ENCODE results near the gene UNC5A. TPM values are rescaled to one million over a fixed set of nuclear protein-coding genes. Genes with fewer than 3 reads are reported as not detected.

UNC5A gene
- total RNA-seq, 1 donor from 2014 or later = not detected

DNA sequence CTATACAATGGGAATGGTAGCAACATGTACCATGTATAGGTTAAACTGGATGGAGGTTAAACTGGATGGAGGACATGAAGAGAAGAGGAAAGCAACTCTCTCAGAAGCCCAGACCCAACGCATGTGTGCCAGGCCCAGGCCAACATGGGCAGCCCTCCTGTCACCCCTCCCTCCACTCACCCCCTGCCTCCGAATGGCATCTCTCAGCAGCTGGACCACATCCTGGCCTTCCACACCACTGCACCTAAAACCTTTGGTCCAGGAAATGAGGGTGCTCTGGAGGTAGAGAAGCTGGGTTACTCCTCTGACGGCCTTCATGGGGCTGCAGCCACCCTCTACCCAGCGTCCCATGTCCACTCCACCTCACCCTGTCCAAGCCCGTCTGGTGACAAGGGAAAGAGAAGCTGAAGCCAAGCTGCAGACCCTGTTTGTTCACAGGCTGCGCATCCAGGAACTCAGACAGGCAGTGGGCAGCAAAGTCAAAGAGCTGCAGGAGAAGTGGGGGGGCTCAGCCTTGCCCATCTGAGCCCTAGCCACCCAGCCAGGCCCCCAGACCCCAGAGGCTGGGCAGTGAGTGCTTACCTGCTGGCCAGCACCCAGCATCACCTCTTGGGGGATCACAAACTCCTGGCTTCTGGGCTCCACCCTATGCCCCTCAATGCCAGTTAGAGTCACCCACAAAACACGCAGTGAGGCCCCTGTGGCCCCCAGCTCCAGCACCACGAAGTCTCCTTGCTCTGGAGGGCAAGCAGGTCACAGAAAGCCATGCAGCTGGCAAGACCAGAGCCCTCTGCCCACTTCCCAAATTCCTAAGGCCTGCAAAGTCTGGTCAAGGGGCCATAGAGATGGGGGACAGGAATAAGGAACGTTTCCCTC lies 80.3 kb downstream of the UNC5A start:
- DNase-seq (ENCODE audit: extremely low spot score in 2 of 2) = no peak
- Histone ChIP-seq H3K4me3 (no peak overlapping the region), H3K9me3 (no peaks in the 10 kb centered on the region), H3K36me3 (no peaks in the 10 kb centered on the region), H3K4me1 (no peaks in the 10 kb centered on the region), H3K27me3 (no peaks in the 10 kb centered on the region), H3K27ac (no peak overlapping the region)
- intact Hi-C loops (cut with DNase I) = no loop called here
- TF ChIP-seq POLR2AphosphoS5 (IDR thresholded peaks at IDR 0.05; ENCODE audit: insufficient read depth in 1 of 2, low read depth in 1 of 2) (no peak), POLR2A (IDR thresholded peaks at IDR 0.05) (no peak)
- TF ChIP-seq, protein P1, sequence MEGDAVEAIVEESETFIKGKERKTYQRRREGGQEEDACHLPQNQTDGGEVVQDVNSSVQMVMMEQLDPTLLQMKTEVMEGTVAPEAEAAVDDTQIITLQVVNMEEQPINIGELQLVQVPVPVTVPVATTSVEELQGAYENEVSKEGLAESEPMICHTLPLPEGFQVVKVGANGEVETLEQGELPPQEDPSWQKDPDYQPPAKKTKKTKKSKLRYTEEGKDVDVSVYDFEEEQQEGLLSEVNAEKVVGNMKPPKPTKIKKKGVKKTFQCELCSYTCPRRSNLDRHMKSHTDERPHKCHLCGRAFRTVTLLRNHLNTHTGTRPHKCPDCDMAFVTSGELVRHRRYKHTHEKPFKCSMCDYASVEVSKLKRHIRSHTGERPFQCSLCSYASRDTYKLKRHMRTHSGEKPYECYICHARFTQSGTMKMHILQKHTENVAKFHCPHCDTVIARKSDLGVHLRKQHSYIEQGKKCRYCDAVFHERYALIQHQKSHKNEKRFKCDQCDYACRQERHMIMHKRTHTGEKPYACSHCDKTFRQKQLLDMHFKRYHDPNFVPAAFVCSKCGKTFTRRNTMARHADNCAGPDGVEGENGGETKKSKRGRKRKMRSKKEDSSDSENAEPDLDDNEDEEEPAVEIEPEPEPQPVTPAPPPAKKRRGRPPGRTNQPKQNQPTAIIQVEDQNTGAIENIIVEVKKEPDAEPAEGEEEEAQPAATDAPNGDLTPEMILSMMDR (IDR thresholded peaks at IDR 0.05) = no peak

DNA sequence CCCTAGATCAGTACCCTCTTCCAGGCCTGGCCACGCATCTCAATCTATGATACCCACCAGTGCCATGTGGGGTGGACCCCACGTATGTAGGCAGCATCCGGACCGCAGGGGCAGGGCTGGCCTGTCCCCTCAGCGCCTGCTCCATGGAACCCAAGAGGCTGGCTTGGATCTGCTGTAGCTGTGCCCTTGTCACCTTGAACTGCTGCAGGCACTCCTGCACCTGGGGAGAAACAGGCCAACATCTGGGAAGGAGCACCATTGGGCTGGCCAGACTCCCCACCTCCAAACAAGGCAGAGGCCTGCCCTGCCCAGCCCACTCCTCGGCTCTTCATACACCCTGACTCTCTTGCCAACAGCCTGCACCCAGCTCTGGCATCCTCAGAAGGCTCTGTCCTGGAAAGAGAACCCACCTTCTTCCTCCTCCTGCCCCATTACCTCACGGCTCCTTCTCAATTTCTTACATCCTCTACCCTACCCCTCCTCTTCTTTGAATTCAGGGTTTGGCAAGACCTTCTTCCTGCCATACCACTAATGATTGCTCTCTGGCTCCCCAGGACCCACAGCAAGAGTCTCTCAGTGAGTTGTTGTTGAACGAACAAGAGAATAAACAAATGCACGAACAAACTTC lies 81.1 kb downstream of the UNC5A start:
- no peaks in the 10 kb centered on the region for H3K9me3 ChIP-seq
- no peak overlapping the region for H3K27ac ChIP-seq
- no peaks in the 10 kb centered on the region for H3K27me3 ChIP-seq
- no peak overlapping the region for H3K4me3 ChIP-seq
- TF ChIP-seq, protein P1 (IDR thresholded peaks at IDR 0.05) = no peak
- no peak for TF ChIP-seq POLR2A (IDR thresholded peaks at IDR 0.05)
- DNase-seq (ENCODE audit: extremely low spot score in 2 of 2) = peak in 1 of 2 donors; percentile 42
- intact Hi-C loops (cut with DNase I) = no loop called here
- no peaks in the 10 kb centered on the region for H3K36me3 ChIP-seq
- no peaks in the 10 kb centered on the region for H3K4me1 ChIP-seq

DNA sequence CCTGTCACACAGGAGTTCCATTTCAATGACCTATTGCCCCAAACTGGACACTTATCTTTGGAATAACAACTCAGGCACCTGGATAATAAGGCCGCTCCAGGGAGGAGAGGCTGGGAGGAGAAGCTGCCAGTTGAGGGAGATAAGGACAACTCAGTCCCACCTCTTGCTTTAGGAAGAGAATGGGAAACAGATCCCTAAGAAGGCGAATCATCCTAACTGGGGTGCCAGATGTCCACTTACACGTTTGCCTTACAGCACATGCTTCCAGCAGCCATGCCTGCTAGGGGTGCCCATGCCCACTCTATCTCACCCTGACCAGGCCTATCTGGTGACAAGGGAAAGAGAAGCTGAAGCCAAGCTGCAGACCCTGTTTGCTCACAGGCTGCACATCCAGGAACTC lies 82.3 kb downstream of the UNC5A start:
- no peak overlapping the region for H3K27ac ChIP-seq
- no peak overlapping the region for H3K4me3 ChIP-seq
- peak; percentile 64 to 71 for DNase-seq (ENCODE audit: extremely low spot score in 2 of 2)
- intact Hi-C loops (cut with DNase I) = no loop called here
- no peaks in the 10 kb centered on the region for H3K9me3 ChIP-seq
- TF ChIP-seq POLR2AphosphoS5 (IDR thresholded peaks at IDR 0.05; ENCODE audit: insufficient read depth in 1 of 2, low read depth in 1 of 2) (no peak), POLR2A (IDR thresholded peaks at IDR 0.05) (no peak)
- TF ChIP-seq, protein P1 (IDR thresholded peaks at IDR 0.05) = no peak
- H3K4me1 ChIP-seq = no peaks in the 10 kb centered on the region
- H3K27me3 ChIP-seq = no peaks in the 10 kb centered on the region
- no peaks in the 10 kb centered on the region for H3K36me3 ChIP-seq

DNA sequence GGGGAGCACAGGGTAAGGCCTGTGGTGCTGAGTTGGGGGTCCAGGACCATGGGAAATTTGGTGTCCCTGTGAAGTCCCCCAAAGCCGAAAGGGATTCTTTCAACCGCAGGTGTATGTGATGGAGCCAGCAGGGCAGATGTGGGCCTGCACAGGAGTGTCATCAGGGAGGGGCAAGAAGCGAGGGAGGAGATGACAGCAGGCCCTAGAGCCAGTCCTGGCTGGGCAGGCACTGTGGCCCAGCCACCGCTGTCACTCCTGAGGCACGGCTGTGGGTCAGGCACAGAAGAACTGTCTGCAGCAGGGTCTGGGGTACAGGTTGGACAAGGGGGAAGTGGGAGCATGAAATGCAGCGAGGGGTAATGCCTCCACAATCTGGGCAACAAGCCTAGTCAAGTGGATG lies 83.9 kb downstream of the UNC5A start:
- intact Hi-C loops (cut with DNase I) = no loop called here
- H3K4me1 ChIP-seq = no peaks in the 10 kb centered on the region
- TF ChIP-seq POLR2AphosphoS5 (IDR thresholded peaks at IDR 0.05; ENCODE audit: insufficient read depth in 1 of 2, low read depth in 1 of 2) (no peak), POLR2A (IDR thresholded peaks at IDR 0.05) (no peak)
- TF ChIP-seq, protein P1 (IDR thresholded peaks at IDR 0.05) = no peak
- H3K4me3 ChIP-seq = no peak overlapping the region
- no peaks in the 10 kb centered on the region for H3K9me3 ChIP-seq
- peak in 1 of 2 donors; percentile 87 for DNase-seq (ENCODE audit: extremely low spot score in 2 of 2)
- H3K27me3 ChIP-seq = no peaks in the 10 kb centered on the region
- no peak overlapping the region for H3K27ac ChIP-seq
- H3K36me3 ChIP-seq = no peaks in the 10 kb centered on the region

DNA sequence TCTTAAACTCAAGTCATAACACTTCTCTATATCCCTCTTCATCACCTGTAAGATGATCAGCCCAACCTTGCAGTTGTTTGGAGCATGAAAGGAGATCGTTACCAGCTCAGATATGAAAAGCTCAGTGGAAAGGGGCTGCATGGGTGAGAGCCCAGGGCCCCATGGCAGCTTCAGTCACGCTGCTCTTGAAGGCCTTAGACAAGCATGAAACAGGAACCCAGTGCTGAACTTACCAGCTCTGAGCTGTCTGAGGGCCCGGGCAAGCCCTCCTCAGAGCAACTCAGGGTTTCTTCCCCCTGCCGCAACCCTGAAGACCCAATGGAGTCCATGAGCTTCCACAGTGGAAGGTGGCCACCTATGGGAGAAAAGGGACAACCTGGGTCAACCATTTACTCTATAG lies 85.5 kb downstream of the UNC5A start:
- no peaks in the 10 kb centered on the region for H3K36me3 ChIP-seq
- no peaks in the 10 kb centered on the region for H3K27me3 ChIP-seq
- no peak overlapping the region for H3K27ac ChIP-seq
- DNase-seq (ENCODE audit: extremely low spot score in 2 of 2) = peak in 1 of 2 donors; percentile 64
- H3K4me1 ChIP-seq = no peaks in the 10 kb centered on the region
- no peak for TF ChIP-seq POLR2A (IDR thresholded peaks at IDR 0.05)
- intact Hi-C loops (cut with DNase I) = no loop called here
- H3K4me3 ChIP-seq = no peak overlapping the region
- no peaks in the 10 kb centered on the region for H3K9me3 ChIP-seq
